Thyroid gland (tissue), 4 donors: ENCODE data around the gene GID8. TPM values are rescaled to one million over a fixed set of nuclear protein-coding genes. Genes with fewer than 3 reads are reported as not detected.

ENCODE experiments used
- DNase-seq, 2 donors: peaks; one replicate each; pipeline ENCODE4 v3.0.0-alpha.2; 2019
- H3K27ac ChIP-seq, 3 donors: fragments of 200-600 bp; sonication (generic); 1 replicate in 2 of 3; 2 replicates in 1 of 3; pipeline ENCODE4 v1.5.1; 2016 to 2019; ENCODE audit warnings: mild to moderate bottlenecking in 1 of 3, moderate library complexity in 1 of 3
- H3K27me3 ChIP-seq: fragments of 200-600 bp; sonication (generic); one replicate; pipeline ENCODE4 v1.5.1; 2019
- H3K36me3 ChIP-seq, 2 donors: fragments of 200-600 bp; sonication (generic); one replicate each; pipeline ENCODE4 v1.5.1; 2016 to 2019
- H3K4me1 ChIP-seq, 2 donors: fragments of 200-600 bp; sonication (generic); one replicate each; pipeline ENCODE4 v1.5.1; 2017 to 2019
- H3K4me3 ChIP-seq, 3 donors: fragments of 200-600 bp; sonication (generic); replicated peaks in 1 of 3; 1 replicate in 2 of 3; 2 replicates in 1 of 3; pipeline ENCODE4 v1.5.1; 2016; ENCODE audit warnings: mild to moderate bottlenecking in 1 of 3
- H3K9me3 ChIP-seq: fragments of 200-600 bp; sonication (generic); one replicate; pipeline ENCODE4 v1.5.1; 2017
- CTCF ChIP-seq, 6 experiments: fragments of 200-600 bp in 3 of 6; fragments of 450-650 bp in 3 of 6; sonication (generic) in 3 of 6; IDR thresholded peaks; one replicate each; pipeline ENCODE4 v1.5.1; 2016 to 2019; ENCODE audit warnings: antibody characterized with exemption in 6 of 6, mild to moderate bottlenecking in 2 of 6, inconsistent platforms in 1 of 6, moderate library complexity in 1 of 6
- POLR2A ChIP-seq, 2 donors: fragments of 450-650 bp; IDR thresholded peaks; one replicate each; pipeline ENCODE4 v1.6.1; 2017; ENCODE audit warnings: antibody characterized with exemption in 2 of 2, mild to moderate bottlenecking in 2 of 2, moderate library complexity in 1 of 2
- WGBS, 2 donors: methylation state at CpG; one replicate each; pipeline ENCODE4 v1.1.5; 2017; 5-methylcytosine and 5-hydroxymethylcytosine counted together
- intact Hi-C: fragments of 100-400 bp; cut with DNase I; formaldehyde crosslinking; loops from one replicate; pipeline ENCODE4 v1.15.1; 2023
- total RNA-seq, 4 donors: library from RNA; depleted of rRNA; stranded (reverse); fragments of >200 nt; gene quantifications; one replicate each; pipeline ENCODE4 v1.2.3, GENCODE V29; 2016

Gene GID8
- total RNA-seq, 4 donors from 2014 or later = 30.3 to 38.5 (median 34.5) TPM

- peak overlapping the region; percentile 10 to 79 (median 66) for H3K27ac ChIP-seq
- WGBS, 2 donors = 45 to 49% methylated on average over 14 of the region's 14 CpGs
- no peaks in the 10 kb centered on the region for H3K27me3 ChIP-seq
- no peaks in the 10 kb centered on the region for H3K9me3 ChIP-seq
- no peak for DNase-seq
- TF ChIP-seq POLR2A (IDR thresholded peaks at IDR 0.05) (no peak), CTCF (IDR thresholded peaks at IDR 0.05) (no peak)
- intact Hi-C loops = no loop called here
- H3K4me1 ChIP-seq = peaks cover 38 to 43% of the 10 kb centered on the region in 2 donors
- peak overlapping the region in 1 of 3 donors; percentile 35 for H3K4me3 ChIP-seq
- H3K36me3 ChIP-seq = no peaks in the 10 kb centered on the region
Measured at GRCh38 chr20:62928246-62928939, 9.6 kb upstream of the GID8 start.

- TF ChIP-seq CTCF (IDR thresholded peaks at IDR 0.05) (no peak), POLR2A (IDR thresholded peaks at IDR 0.05) (peak in 1 of 2 donors; percentile 48)
- H3K36me3 ChIP-seq = no peaks in the 10 kb centered on the region
- H3K27me3 ChIP-seq = no peaks in the 10 kb centered on the region
- peak; percentile 82 to 88 for DNase-seq
- peak overlapping the region in 2 of 3 donors; percentile 23 to 35 for H3K4me3 ChIP-seq
- peak overlapping the region; percentile 10 to 79 (median 66) for H3K27ac ChIP-seq
- intact Hi-C loops = no loop called here
- 3 to 6% methylated on average over 20 to 21 of the region's 44 CpGs for WGBS, 2 donors
- no peaks in the 10 kb centered on the region for H3K9me3 ChIP-seq
- H3K4me1 ChIP-seq = peaks cover 33 to 38% of the 10 kb centered on the region in 2 donors
Measured at GRCh38 chr20:62929051-62929538, 8.9 kb upstream of the GID8 start.

GRCh38 chr20:62931464-62931863, 6.5 kb upstream of the GID8 start:
- 84 to 90% methylated on average over 9 of the region's 9 CpGs for WGBS, 2 donors
- Histone ChIP-seq H3K9me3 (no peaks in the 10 kb centered on the region), H3K36me3 (no peaks in the 10 kb centered on the region), H3K27ac (no peak overlapping the region), H3K4me3 (no peak overlapping the region), H3K4me1 (peaks cover 29 to 45% of the 10 kb centered on the region in 2 donors), H3K27me3 (no peaks in the 10 kb centered on the region)
- TF ChIP-seq CTCF (IDR thresholded peaks at IDR 0.05) = no peak
- TF ChIP-seq POLR2A (IDR thresholded peaks at IDR 0.05) = no peak
- DNase-seq = no peak
- intact Hi-C loops = no loop called here

GRCh38 chr20:62933966-62934365, 4.0 kb upstream of the GID8 start:
- intact Hi-C loops = no loop called here
- WGBS, 2 donors = 73 to 77% methylated on average over 3 of the region's 3 CpGs

More at GRCh38 chr20:62933966-62934365, 4.0 kb upstream of the GID8 start:
- Histone ChIP-seq H3K4me1 (peaks cover 17 to 33% of the 10 kb centered on the region in 2 donors), H3K36me3 (no peaks in the 10 kb centered on the region), H3K27me3 (no peaks in the 10 kb centered on the region), H3K9me3 (no peaks in the 10 kb centered on the region), H3K27ac (no peak overlapping the region), H3K4me3 (no peak overlapping the region)
- TF ChIP-seq CTCF (IDR thresholded peaks at IDR 0.05) (no peak), POLR2A (IDR thresholded peaks at IDR 0.05) (no peak)
- DNase-seq = no peak
